ENCODE results near the gene TPRKB. TPM values are rescaled to one million over a fixed set of nuclear protein-coding genes. Genes with fewer than 3 reads are reported as not detected.

The TPRKB gene
- total and polyA plus RNA-seq, 9 of the 15 experiments (the other 6 are each of a cell fraction or from before 2014, with no cell fraction given) = 55.6 to 250 (median 112) TPM

DNA sequence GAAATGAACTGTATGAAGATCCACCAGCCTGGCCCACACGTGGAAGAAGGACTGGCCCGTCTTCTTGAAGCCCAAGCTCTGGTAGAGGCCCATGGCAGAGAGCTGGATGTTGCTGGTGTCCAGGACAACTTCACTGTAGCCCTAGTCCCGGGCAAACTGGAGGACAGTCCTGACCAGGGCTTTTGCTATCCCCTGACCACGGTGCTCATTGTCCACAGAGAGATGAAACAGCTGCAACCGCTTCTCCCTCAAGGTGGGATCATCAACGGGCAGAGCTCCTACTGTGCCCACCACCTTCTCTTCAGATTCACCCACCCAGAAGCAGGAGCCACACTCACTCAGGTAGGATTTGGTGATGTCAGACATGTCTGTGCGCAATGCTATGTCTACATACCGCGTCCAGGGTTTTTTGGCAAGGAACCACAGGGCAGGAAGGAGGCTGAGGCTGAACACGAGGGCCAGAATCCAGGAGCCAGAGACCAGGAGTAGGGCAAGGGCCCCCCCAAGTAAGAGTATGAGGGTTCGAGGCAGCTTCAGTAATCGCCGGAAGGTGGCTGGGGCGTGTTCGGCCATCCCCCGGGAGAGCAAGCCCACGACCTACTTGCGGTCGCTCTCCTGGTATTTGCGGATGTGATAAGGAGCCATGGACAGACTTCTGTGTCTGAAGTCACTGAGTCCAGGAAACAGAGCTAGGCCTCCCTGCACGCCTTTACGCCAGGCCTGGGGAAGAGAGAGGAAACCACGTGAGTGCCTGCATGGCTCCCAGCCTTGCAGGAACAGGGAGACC is 36.3 kb downstream of the TPRKB start (continued):
- TF ChIP-seq, protein P1, sequence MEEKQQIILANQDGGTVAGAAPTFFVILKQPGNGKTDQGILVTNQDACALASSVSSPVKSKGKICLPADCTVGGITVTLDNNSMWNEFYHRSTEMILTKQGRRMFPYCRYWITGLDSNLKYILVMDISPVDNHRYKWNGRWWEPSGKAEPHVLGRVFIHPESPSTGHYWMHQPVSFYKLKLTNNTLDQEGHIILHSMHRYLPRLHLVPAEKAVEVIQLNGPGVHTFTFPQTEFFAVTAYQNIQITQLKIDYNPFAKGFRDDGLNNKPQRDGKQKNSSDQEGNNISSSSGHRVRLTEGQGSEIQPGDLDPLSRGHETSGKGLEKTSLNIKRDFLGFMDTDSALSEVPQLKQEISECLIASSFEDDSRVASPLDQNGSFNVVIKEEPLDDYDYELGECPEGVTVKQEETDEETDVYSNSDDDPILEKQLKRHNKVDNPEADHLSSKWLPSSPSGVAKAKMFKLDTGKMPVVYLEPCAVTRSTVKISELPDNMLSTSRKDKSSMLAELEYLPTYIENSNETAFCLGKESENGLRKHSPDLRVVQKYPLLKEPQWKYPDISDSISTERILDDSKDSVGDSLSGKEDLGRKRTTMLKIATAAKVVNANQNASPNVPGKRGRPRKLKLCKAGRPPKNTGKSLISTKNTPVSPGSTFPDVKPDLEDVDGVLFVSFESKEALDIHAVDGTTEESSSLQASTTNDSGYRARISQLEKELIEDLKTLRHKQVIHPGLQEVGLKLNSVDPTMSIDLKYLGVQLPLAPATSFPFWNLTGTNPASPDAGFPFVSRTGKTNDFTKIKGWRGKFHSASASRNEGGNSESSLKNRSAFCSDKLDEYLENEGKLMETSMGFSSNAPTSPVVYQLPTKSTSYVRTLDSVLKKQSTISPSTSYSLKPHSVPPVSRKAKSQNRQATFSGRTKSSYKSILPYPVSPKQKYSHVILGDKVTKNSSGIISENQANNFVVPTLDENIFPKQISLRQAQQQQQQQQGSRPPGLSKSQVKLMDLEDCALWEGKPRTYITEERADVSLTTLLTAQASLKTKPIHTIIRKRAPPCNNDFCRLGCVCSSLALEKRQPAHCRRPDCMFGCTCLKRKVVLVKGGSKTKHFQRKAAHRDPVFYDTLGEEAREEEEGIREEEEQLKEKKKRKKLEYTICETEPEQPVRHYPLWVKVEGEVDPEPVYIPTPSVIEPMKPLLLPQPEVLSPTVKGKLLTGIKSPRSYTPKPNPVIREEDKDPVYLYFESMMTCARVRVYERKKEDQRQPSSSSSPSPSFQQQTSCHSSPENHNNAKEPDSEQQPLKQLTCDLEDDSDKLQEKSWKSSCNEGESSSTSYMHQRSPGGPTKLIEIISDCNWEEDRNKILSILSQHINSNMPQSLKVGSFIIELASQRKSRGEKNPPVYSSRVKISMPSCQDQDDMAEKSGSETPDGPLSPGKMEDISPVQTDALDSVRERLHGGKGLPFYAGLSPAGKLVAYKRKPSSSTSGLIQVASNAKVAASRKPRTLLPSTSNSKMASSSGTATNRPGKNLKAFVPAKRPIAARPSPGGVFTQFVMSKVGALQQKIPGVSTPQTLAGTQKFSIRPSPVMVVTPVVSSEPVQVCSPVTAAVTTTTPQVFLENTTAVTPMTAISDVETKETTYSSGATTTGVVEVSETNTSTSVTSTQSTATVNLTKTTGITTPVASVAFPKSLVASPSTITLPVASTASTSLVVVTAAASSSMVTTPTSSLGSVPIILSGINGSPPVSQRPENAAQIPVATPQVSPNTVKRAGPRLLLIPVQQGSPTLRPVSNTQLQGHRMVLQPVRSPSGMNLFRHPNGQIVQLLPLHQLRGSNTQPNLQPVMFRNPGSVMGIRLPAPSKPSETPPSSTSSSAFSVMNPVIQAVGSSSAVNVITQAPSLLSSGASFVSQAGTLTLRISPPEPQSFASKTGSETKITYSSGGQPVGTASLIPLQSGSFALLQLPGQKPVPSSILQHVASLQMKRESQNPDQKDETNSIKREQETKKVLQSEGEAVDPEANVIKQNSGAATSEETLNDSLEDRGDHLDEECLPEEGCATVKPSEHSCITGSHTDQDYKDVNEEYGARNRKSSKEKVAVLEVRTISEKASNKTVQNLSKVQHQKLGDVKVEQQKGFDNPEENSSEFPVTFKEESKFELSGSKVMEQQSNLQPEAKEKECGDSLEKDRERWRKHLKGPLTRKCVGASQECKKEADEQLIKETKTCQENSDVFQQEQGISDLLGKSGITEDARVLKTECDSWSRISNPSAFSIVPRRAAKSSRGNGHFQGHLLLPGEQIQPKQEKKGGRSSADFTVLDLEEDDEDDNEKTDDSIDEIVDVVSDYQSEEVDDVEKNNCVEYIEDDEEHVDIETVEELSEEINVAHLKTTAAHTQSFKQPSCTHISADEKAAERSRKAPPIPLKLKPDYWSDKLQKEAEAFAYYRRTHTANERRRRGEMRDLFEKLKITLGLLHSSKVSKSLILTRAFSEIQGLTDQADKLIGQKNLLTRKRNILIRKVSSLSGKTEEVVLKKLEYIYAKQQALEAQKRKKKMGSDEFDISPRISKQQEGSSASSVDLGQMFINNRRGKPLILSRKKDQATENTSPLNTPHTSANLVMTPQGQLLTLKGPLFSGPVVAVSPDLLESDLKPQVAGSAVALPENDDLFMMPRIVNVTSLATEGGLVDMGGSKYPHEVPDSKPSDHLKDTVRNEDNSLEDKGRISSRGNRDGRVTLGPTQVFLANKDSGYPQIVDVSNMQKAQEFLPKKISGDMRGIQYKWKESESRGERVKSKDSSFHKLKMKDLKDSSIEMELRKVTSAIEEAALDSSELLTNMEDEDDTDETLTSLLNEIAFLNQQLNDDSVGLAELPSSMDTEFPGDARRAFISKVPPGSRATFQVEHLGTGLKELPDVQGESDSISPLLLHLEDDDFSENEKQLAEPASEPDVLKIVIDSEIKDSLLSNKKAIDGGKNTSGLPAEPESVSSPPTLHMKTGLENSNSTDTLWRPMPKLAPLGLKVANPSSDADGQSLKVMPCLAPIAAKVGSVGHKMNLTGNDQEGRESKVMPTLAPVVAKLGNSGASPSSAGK (IDR thresholded peaks at IDR 0.05) = 0 out of 2 replicates have a peak, but pooled peaks have one; percentile 36
- 0 out of 4 replicates have a peak, but pooled peaks of 1 of the 2 experiments have one; percentile 9 for TF ChIP-seq NRF1 (conservative IDR thresholded peaks at IDR 0.05 in 1 of 2, IDR thresholded peaks at IDR 0.05 in 1 of 2)
- TF ChIP-seq CBFB (CRISPR knock-in tag; IDR thresholded peaks at IDR 0.05) = 0 out of 2 replicates have a peak, but pooled peaks have one; percentile 17
- peak in 1 of 2 experiments; percentile 45; a peak in 1 of 4 replicates for TF ChIP-seq MNT (conservative IDR thresholded peaks at IDR 0.05)
- TF ChIP-seq SMARCE1 (IDR thresholded peaks at IDR 0.05) = 0 out of 2 replicates have a peak, but pooled peaks have one; percentile 29
- TF ChIP-seq HNRNPLL (IDR thresholded peaks at IDR 0.05; ENCODE audit: low read depth, low read length, poor library complexity, severe bottlenecking) = peak; percentile 31
- no peak for TF ChIP-seq ZNF140 (CRISPR knock-in tag; IDR thresholded peaks at IDR 0.05)
- TF ChIP-seq, protein P2, sequence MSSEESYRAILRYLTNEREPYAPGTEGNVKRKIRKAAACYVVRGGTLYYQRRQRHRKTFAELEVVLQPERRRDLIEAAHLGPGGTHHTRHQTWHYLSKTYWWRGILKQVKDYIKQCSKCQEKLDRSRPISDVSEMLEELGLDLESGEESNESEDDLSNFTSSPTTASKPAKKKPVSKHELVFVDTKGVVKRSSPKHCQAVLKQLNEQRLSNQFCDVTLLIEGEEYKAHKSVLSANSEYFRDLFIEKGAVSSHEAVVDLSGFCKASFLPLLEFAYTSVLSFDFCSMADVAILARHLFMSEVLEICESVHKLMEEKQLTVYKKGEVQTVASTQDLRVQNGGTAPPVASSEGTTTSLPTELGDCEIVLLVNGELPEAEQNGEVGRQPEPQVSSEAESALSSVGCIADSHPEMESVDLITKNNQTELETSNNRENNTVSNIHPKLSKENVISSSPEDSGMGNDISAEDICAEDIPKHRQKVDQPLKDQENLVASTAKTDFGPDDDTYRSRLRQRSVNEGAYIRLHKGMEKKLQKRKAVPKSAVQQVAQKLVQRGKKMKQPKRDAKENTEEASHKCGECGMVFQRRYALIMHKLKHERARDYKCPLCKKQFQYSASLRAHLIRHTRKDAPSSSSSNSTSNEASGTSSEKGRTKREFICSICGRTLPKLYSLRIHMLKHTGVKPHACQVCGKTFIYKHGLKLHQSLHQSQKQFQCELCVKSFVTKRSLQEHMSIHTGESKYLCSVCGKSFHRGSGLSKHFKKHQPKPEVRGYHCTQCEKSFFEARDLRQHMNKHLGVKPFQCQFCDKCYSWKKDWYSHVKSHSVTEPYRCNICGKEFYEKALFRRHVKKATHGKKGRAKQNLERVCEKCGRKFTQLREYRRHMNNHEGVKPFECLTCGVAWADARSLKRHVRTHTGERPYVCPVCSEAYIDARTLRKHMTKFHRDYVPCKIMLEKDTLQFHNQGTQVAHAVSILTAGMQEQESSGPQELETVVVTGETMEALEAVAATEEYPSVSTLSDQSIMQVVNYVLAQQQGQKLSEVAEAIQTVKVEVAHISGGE (CRISPR knock-in tag; IDR thresholded peaks at IDR 0.05) = 0 out of 6 replicates have a peak, but pooled peaks of 1 of the 3 experiments have one; percentile 20

Measured in K562 (cell line).